ENCODE results near the gene ADGRF5.

ADGRF5 gene

DNA sequence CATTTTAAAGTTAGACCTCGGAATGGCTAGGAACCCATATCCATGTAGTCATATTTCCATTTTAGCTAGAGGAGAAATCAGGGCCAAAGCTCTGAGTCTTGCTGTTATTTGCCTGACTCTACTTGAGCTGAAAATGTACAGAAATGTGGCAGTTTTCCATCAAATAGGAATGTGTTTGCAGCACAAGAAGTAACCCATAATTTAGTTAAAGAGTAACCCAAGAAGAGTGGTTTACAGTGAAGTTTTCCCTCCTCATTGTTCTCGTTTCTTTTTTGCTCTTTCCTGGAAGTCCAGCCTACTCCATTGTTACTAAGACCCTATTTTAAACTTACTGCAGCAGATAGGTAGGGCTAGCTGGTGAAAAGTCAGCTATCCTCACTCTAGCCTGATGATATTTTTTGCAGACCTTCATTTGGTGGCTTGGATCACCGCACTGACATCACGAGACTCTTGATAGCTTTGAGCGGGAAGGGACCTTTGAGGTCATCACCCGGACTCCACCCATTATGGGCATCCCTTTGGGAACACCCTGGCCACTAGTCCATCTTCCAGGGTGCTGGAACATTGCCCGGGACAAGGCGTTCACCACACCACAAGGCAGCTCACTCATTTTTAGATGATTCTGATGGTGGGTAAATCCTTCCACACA lies 28.0 kb upstream of the ADGRF5 start:
- DNase-seq (ENCODE audit: extremely low read depth, low read depth) = no peak
- H3K4me3 ChIP-seq (replicated peaks; ENCODE audit: low read depth, low read length) = no peak overlapping the region
- TF ChIP-seq, protein P1, sequence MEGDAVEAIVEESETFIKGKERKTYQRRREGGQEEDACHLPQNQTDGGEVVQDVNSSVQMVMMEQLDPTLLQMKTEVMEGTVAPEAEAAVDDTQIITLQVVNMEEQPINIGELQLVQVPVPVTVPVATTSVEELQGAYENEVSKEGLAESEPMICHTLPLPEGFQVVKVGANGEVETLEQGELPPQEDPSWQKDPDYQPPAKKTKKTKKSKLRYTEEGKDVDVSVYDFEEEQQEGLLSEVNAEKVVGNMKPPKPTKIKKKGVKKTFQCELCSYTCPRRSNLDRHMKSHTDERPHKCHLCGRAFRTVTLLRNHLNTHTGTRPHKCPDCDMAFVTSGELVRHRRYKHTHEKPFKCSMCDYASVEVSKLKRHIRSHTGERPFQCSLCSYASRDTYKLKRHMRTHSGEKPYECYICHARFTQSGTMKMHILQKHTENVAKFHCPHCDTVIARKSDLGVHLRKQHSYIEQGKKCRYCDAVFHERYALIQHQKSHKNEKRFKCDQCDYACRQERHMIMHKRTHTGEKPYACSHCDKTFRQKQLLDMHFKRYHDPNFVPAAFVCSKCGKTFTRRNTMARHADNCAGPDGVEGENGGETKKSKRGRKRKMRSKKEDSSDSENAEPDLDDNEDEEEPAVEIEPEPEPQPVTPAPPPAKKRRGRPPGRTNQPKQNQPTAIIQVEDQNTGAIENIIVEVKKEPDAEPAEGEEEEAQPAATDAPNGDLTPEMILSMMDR (IDR thresholded peaks at IDR 0.05; ENCODE audit: low read depth, low read length, missing control alignments) = no peak

DNA sequence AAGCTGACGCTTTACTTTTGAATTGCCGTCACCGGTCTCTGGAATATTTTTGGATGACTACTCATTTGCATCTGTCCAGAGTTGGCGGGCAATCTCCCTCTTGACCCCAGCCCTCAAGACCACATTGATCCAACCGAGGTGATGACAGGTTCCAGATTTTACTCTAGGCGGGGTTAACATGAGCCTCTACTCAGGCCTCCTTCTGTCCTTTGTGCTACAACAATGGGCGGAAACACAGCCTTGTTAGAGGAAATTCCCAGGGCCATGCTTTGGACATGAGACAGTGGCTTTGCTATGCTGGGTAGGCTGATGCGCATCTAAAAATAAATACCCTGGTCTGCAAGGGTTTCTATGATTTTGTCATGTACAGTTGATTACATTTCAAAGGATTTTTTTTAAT lies 27.0 kb upstream of the ADGRF5 start:
- no peak overlapping the region for H3K4me3 ChIP-seq (replicated peaks; ENCODE audit: low read depth, low read length)
- TF ChIP-seq, protein P1 (IDR thresholded peaks at IDR 0.05; ENCODE audit: low read depth, low read length, missing control alignments) = no peak

DNA sequence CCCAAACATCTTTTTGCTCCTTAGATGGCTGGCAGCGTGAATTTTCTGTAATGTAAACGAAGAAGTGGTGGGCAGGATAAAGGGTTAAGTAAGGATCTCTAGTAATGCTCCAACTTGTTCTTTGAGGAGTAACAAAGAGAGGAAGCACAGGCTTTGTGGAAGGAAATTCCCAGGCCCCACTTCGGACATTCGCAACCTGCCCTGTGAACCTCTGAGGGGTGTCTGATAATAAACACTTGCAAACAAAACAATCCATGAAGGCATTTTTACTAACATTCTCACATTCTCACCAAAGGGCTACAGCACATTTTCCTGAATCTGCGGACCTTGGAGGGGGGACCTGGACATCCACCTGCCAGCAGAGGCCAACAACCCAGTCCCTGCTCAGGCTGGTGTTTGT lies 25.8 kb upstream of the ADGRF5 start:
- H3K4me3 ChIP-seq (replicated peaks; ENCODE audit: low read depth, low read length) = no peak overlapping the region
- TF ChIP-seq, protein P1 (IDR thresholded peaks at IDR 0.05; ENCODE audit: low read depth, low read length, missing control alignments) = no peak
- no peak for DNase-seq (ENCODE audit: extremely low read depth, low read depth)

More for the DNA sequence above, 27.0 kb upstream of the ADGRF5 start:
- DNase-seq (ENCODE audit: extremely low read depth, low read depth) = no peak

DNA sequence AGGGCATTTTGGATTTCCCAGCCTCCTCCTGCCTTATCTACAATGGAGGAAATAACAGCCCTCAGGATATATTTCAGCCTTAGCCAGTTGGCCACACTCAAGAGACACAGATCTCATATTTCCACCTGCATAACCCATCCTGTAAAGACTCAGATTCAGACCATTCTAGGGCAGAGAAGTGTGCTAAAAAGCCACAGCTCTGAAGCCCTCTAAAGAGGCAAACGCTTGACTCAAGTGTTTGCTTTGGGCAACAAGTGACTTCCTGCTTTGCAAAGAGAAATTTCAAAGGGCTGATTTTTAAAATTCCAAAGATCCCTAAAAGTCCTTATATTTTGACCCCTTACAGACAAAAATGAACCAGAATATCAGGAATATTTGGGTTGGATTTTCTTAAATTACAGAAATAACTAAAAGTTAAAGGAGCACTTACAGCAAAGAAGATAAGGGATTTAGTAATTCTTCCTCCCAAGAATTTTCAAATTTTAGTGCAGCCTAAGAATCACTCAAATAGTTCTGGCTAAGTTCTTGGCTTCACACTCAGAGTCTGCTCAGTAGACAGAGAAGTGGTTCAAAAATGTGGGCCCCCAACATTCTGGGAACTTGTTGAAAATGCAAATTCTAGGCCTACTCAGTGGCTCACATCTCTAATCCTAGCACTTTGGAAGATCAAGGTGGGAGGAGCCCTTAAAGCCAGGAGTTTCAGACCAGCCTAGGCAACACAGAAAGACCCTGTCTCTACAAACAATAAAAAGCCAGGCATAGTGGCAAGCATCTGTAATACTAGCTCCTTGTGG lies 18.9 kb upstream of the ADGRF5 start:
- TF ChIP-seq, protein P1 (IDR thresholded peaks at IDR 0.05; ENCODE audit: low read depth, low read length, missing control alignments) = no peak
- H3K4me3 ChIP-seq (replicated peaks; ENCODE audit: low read depth, low read length) = no peak overlapping the region
- no peak for DNase-seq (ENCODE audit: extremely low read depth, low read depth)

DNA sequence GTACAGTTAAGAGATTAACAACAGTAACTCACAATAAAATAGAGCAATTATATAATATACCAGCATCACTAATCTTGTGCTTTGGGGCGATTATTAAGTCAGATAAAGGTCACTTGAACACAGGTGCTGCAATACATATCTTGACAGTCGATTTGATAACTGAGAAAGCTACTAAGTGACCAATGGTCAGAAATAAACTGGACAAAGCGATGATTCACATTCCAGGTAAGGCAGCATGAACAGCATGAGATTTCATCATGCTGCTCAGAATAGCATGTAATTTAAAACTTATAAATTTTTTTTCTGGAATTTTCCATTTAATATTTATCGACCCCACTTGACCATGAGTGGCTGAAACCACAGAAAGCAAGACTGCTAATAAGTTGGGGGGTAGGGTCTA lies 15.9 kb upstream of the ADGRF5 start:
- TF ChIP-seq, protein P1 (IDR thresholded peaks at IDR 0.05; ENCODE audit: low read depth, low read length, missing control alignments) = no peak
- no peak overlapping the region for H3K4me3 ChIP-seq (replicated peaks; ENCODE audit: low read depth, low read length)
- no peak for DNase-seq (ENCODE audit: extremely low read depth, low read depth)

DNA sequence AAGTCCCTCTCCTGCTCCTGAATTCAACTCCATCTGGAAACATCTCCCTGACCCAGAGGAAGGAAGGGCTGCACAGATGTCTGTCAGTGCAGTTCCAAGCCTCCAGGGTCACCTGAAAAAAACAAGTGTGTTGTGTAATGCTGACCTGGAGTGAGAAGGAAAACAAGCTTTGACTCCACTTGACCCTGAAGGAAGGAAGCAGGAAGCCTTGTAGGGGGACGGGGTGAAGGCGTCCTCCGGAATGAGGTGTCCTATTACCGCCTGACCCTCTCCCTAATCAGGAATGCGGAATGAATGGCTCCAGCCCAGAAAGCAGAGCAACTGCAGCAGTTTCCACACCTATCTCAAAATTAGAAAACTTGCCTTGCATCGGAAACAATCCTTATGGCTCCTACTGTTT lies 13.9 kb upstream of the ADGRF5 start:
- no peak overlapping the region for H3K4me3 ChIP-seq (replicated peaks; ENCODE audit: low read depth, low read length)
- TF ChIP-seq, protein P1 (IDR thresholded peaks at IDR 0.05; ENCODE audit: low read depth, low read length, missing control alignments) = no peak

More for the DNA sequence above, 13.9 kb upstream of the ADGRF5 start:
- DNase-seq (ENCODE audit: extremely low read depth, low read depth) = no peak
